HCT116 (cell line): ENCODE data around the gene PAQR6. TPM values are rescaled to one million over a fixed set of nuclear protein-coding genes. Genes with fewer than 3 reads are reported as not detected.

Experiments used
- ATAC-seq: fragments of 200-7000 bp; cut with Tn5 transposase; 2 replicates; pipeline ENCODE4 v1.9.1; 2020; ENCODE audit warnings: mild to moderate bottlenecking, moderate library complexity
- BruUV-seq: library from RNA; stranded (reverse); fragments of 400-500 nt; replicated peaks from 2 replicates; lab custom pipeline; 2021; lab: Mats Ljungman, UMichigan
- CTCF ChIA-PET: fragments of 300-600 bp; sonication (Branson Sonifier 250); formaldehyde crosslinking; loops from one replicate; lab custom pipeline; 2021; ENCODE audit warnings: antibody characterized with exemption; lab: Charles Lee
- POLR2A ChIA-PET: fragments of 300-600, 350-600 bp; sonication (Branson Sonifier 250); formaldehyde crosslinking; loops from one replicate; lab custom pipeline; 2021; ENCODE audit warnings: antibody characterized with exemption; lab: Charles Lee
- RAD21 ChIA-PET, 2 experiments: fragments of 300-600 bp; sonication (Branson Sonifier 250); formaldehyde crosslinking; loops; one replicate each; lab custom pipeline; 2023; ENCODE audit warnings: low total read pairs in 2 of 2; ENCODE audit not compliant: uncharacterized antibody in 2 of 2, unreplicated experiment in 2 of 2, low non-redundant PET in 1 of 2; lab: Charles Lee
- DNase-seq: peaks from one replicate; pipeline ENCODE4 v3.0.0-alpha.2; 2010; ENCODE audit warnings: low read depth, low spot score
- H2AFZ ChIP-seq: fragments of 200-600 bp; shearing (Covaris generic), sonication (generic); 2 replicates; pipeline ENCODE4 v1.6.1; 2017; ENCODE audit warnings: low read depth, mixed run types, mixed read lengths, antibody characterized with exemption, low read length; ENCODE audit not compliant: poor library complexity, severe bottlenecking
- H3K27ac ChIP-seq: 2 replicates; pipeline ENCODE4 v1.5.1; 2012; ENCODE audit warnings: low read depth, low read length
- H3K27me3 ChIP-seq: fragments of 200-600 bp; sonication (generic); 2 replicates; pipeline ENCODE4 v1.6.1; 2016; ENCODE audit warnings: mixed run types, low read length, mixed read lengths; ENCODE audit not compliant: insufficient read depth
- H3K36me3 ChIP-seq, 2 experiments: fragments of 200-500 bp in 1 of 2; fragments of 200-600 bp in 1 of 2; sonication (Bioruptor generic) in 1 of 2; sonication (generic) in 1 of 2; 2 replicates each; pipeline versions ENCODE4 v1.5.1 to v1.6.1; 2014 to 2016; ENCODE audit warnings: low read length in 2 of 2, inconsistent platforms in 1 of 2, mixed read lengths in 1 of 2, mixed run types in 1 of 2; ENCODE audit not compliant: insufficient read depth in 2 of 2, control insufficient read depth in 1 of 2
- H3K4me1 ChIP-seq, 2 experiments: fragments of 200-600 bp in 1 of 2; sonication (generic) in 1 of 2; 2 replicates each; pipeline versions ENCODE4 v1.5.1 to v1.6.1; 2012 to 2017; ENCODE audit warnings: low read length in 2 of 2, inconsistent platforms in 1 of 2, mild to moderate bottlenecking in 1 of 2, mixed read lengths in 1 of 2, mixed run types in 1 of 2, moderate library complexity in 1 of 2; ENCODE audit not compliant: insufficient read depth in 2 of 2, control insufficient read depth in 1 of 2
- H3K4me2 ChIP-seq: fragments of 200-600 bp; sonication (generic); 2 replicates; pipeline ENCODE4 v1.6.1; 2017; ENCODE audit warnings: mixed run types, low read length, mixed read lengths
- H3K4me3 ChIP-seq, 2 experiments: fragments of 200-600 bp in 1 of 2; sonication (generic) in 1 of 2; replicated peaks in 1 of 2; 2 replicates each; pipeline ENCODE4 v1.5.1; 2011 to 2016; ENCODE audit warnings: low read length in 2 of 2, control low read depth in 1 of 2, low read depth in 1 of 2, mild to moderate bottlenecking in 1 of 2, mixed read lengths in 1 of 2, mixed run types in 1 of 2
- H3K79me2 ChIP-seq: fragments of 200-600 bp; sonication (generic); 2 replicates; pipeline ENCODE4 v1.6.1; 2017; ENCODE audit warnings: mild to moderate bottlenecking, mixed run types, low read length, moderate library complexity, mixed read lengths; ENCODE audit not compliant: insufficient read depth
- H3K9ac ChIP-seq: fragments of 200-600 bp; sonication (generic); 2 replicates; pipeline ENCODE4 v1.6.1; 2016; ENCODE audit warnings: low read length, mixed read lengths
- H3K9me2 ChIP-seq: fragments of 200-600 bp; sonication (generic), shearing (Covaris generic); 2 replicates; pipeline ENCODE4 v1.6.1; 2017; ENCODE audit warnings: mixed run types, mild to moderate bottlenecking, moderate library complexity; ENCODE audit not compliant: insufficient read depth
- H3K9me3 ChIP-seq, 2 experiments: fragments of 200-500 bp in 1 of 2; fragments of 200-600 bp in 1 of 2; sonication (Bioruptor generic) in 1 of 2; sonication (generic) in 1 of 2; 2 replicates each; pipeline ENCODE4 v1.6.1; 2014 to 2017; ENCODE audit warnings: low read length in 2 of 2, mixed read lengths in 2 of 2, inconsistent platforms in 1 of 2, low read depth in 1 of 2, mild to moderate bottlenecking in 1 of 2, mixed run types in 1 of 2, moderate library complexity in 1 of 2; ENCODE audit not compliant: control insufficient read depth in 1 of 2, insufficient read depth in 1 of 2
- H4K20me1 ChIP-seq: fragments of 200-600 bp; sonication (generic), shearing (Covaris generic); 2 replicates; pipeline ENCODE4 v1.6.1; 2017; ENCODE audit warnings: mixed run types, mild to moderate bottlenecking, moderate library complexity; ENCODE audit not compliant: insufficient read depth
- ATF3 ChIP-seq: IDR thresholded peaks from 2 replicates; pipeline ENCODE4 v1.6.1; 2012
- CBX3 ChIP-seq: IDR thresholded peaks from 2 replicates; pipeline ENCODE4 v1.6.1; 2012; ENCODE audit warnings: low read depth
- EGR1 ChIP-seq: IDR thresholded peaks from 2 replicates; pipeline ENCODE4 v1.6.1; 2012; ENCODE audit warnings: low read depth
- EZH2phosphoT487 ChIP-seq: fragments of 200-600 bp; IDR thresholded peaks from 2 replicates; pipeline ENCODE4 v1.6.1; 2018; ENCODE audit warnings: antibody characterized with exemption, borderline replicate concordance
- FOSL1 ChIP-seq: IDR thresholded peaks from 2 replicates; pipeline ENCODE4 v1.6.1; 2012; ENCODE audit warnings: low read depth
- REST ChIP-seq: IDR thresholded peaks from 2 replicates; pipeline ENCODE4 v1.6.1; 2012; ENCODE audit warnings: low read depth
- SIN3A ChIP-seq: IDR thresholded peaks from 2 replicates; pipeline ENCODE4 v1.6.1; 2012; ENCODE audit warnings: low read depth
- SRF ChIP-seq: IDR thresholded peaks from 2 replicates; pipeline ENCODE4 v1.6.1; 2012; ENCODE audit warnings: low read depth
- intact Hi-C: fragments of 100-400 bp; cut with micrococcal nuclease; formaldehyde crosslinking; loops from 2 replicates; pipeline ENCODE4 v1.10.0; 2022
- total RNA-seq: library from RNA; stranded (reverse); gene quantifications from one replicate; pipeline ENCODE4 v1.2.1, GENCODE V29; 2021; ENCODE audit not compliant: unreplicated experiment

The PAQR6 gene
- total RNA-seq, 1 experiment from 2014 or later, result 10.9 TPM

GRCh38 chr1:156276966-156277381, 29.1 kb upstream of the PAQR6 start (continued):
- TF ChIP-seq SRF, result no peak

- ATAC-seq, result no peak
- Histone ChIP-seq H3K36me3 (peaks cover 65 to 82% of the 10 kb centered on the region in 2 experiments), H2AFZ (no peak overlapping the region), H3K9me3 (no peaks in the 10 kb centered on the region), H3K4me2 (no peak overlapping the region), H3K27me3 (no peaks in the 10 kb centered on the region), H3K27ac (no peak overlapping the region), H3K9me2 (no peaks in the 10 kb centered on the region), H3K4me1 (peaks cover 10 to 11% of the 10 kb centered on the region in 2 experiments), H3K4me3 (no peak overlapping the region), H3K9ac (no peak overlapping the region), H3K79me2 (peaks cover 42% of the 10 kb centered on the region), H4K20me1 (peaks cover 8% of the 10 kb centered on the region; the same call in 1 of the 2 replicates)
- DNase-seq, result no peak
- intact Hi-C loops, result no loop called here
- RAD21 ChIA-PET, result no interaction called here
- POLR2A ChIA-PET, result no interaction called here
- no peak for TF ChIP-seq CBX3
- TF ChIP-seq FOSL1, result no peak
- CTCF ChIA-PET, result no interaction called here
- BruUV-seq, result no TSS peak
Observed at GRCh38 chr1:156276532-156276931, 28.7 kb upstream of the PAQR6 start.

GRCh38 chr1:156270314-156270713, 22.5 kb upstream of the PAQR6 start:
- H3K36me3 ChIP-seq, result peaks cover 72 to 79% of the 10 kb centered on the region in 2 experiments

More at GRCh38 chr1:156270314-156270713, 22.5 kb upstream of the PAQR6 start:
- DNase-seq (no peak), ATAC-seq (no peak)
- H3K4me3 ChIP-seq, result no peak overlapping the region
- no peak overlapping the region for H2AFZ ChIP-seq
- H3K79me2 ChIP-seq, result peaks cover 15% of the 10 kb centered on the region; the same call in 1 of the 2 replicates
- no TSS peak for BruUV-seq
- POLR2A ChIA-PET, result no interaction called here
- no peaks in the 10 kb centered on the region for H3K27me3 ChIP-seq
- CTCF ChIA-PET, result no interaction called here
- intact Hi-C loops, result no loop called here
- no peaks in the 10 kb centered on the region for H3K9me2 ChIP-seq
- TF ChIP-seq EZH2phosphoT487 (no peak), SIN3A (no peak), ATF3 (no peak), REST (no peak), EGR1 (no peak)
- TF ChIP-seq, all 23 proteins: peak for 0
- Histone ChIP-seq H3K27ac (no peak overlapping the region), H3K9me3 (no peaks in the 10 kb centered on the region), H3K9ac (no peak overlapping the region), H3K4me2 (no peak overlapping the region), H3K4me1 (no peaks in the 10 kb centered on the region), H4K20me1 (no peaks in the 10 kb centered on the region)
- RAD21 ChIA-PET, result no interaction called here
